HCT116 (cell line): ENCODE data around the gene SMIM21. TPM values are rescaled to one million over a fixed set of nuclear protein-coding genes. Genes with fewer than 3 reads are reported as not detected.

Experiments
- ATAC-seq: fragments of 200-7000 bp; cut with Tn5 transposase; 2 replicates; pipeline ENCODE4 v1.9.1; 2020; ENCODE audit warnings: mild to moderate bottlenecking, moderate library complexity
- BruUV-seq: library from RNA; stranded (reverse); fragments of 400-500 nt; replicated peaks from 2 replicates; lab custom pipeline; 2021; lab: Mats Ljungman, UMichigan
- CTCF ChIA-PET: fragments of 300-600 bp; sonication (Branson Sonifier 250); formaldehyde crosslinking; loops from one replicate; lab custom pipeline; 2021; ENCODE audit warnings: antibody characterized with exemption; lab: Charles Lee
- POLR2A ChIA-PET: fragments of 300-600, 350-600 bp; sonication (Branson Sonifier 250); formaldehyde crosslinking; loops from one replicate; lab custom pipeline; 2021; ENCODE audit warnings: antibody characterized with exemption; lab: Charles Lee
- RAD21 ChIA-PET, 2 experiments: fragments of 300-600 bp; sonication (Branson Sonifier 250); formaldehyde crosslinking; loops; one replicate each; lab custom pipeline; 2023; ENCODE audit warnings: low total read pairs in 2 of 2; ENCODE audit not compliant: uncharacterized antibody in 2 of 2, unreplicated experiment in 2 of 2, low non-redundant PET in 1 of 2; lab: Charles Lee
- DNase-seq: peaks from one replicate; pipeline ENCODE4 v3.0.0-alpha.2; 2010; ENCODE audit warnings: low read depth, low spot score
- H2AFZ ChIP-seq: fragments of 200-600 bp; shearing (Covaris generic), sonication (generic); 2 replicates; pipeline ENCODE4 v1.6.1; 2017; ENCODE audit warnings: low read depth, mixed run types, mixed read lengths, antibody characterized with exemption, low read length; ENCODE audit not compliant: poor library complexity, severe bottlenecking
- H3K27ac ChIP-seq: 2 replicates; pipeline ENCODE4 v1.5.1; 2012; ENCODE audit warnings: low read depth, low read length
- H3K27me3 ChIP-seq: fragments of 200-600 bp; sonication (generic); 2 replicates; pipeline ENCODE4 v1.6.1; 2016; ENCODE audit warnings: mixed run types, low read length, mixed read lengths; ENCODE audit not compliant: insufficient read depth
- H3K36me3 ChIP-seq, 2 experiments: fragments of 200-500 bp in 1 of 2; fragments of 200-600 bp in 1 of 2; sonication (Bioruptor generic) in 1 of 2; sonication (generic) in 1 of 2; 2 replicates each; pipeline versions ENCODE4 v1.5.1 to v1.6.1; 2014 to 2016; ENCODE audit warnings: low read length in 2 of 2, inconsistent platforms in 1 of 2, mixed read lengths in 1 of 2, mixed run types in 1 of 2; ENCODE audit not compliant: insufficient read depth in 2 of 2, control insufficient read depth in 1 of 2
- H3K4me1 ChIP-seq, 2 experiments: fragments of 200-600 bp in 1 of 2; sonication (generic) in 1 of 2; 2 replicates each; pipeline versions ENCODE4 v1.5.1 to v1.6.1; 2012 to 2017; ENCODE audit warnings: low read length in 2 of 2, inconsistent platforms in 1 of 2, mild to moderate bottlenecking in 1 of 2, mixed read lengths in 1 of 2, mixed run types in 1 of 2, moderate library complexity in 1 of 2; ENCODE audit not compliant: insufficient read depth in 2 of 2, control insufficient read depth in 1 of 2
- H3K4me2 ChIP-seq: fragments of 200-600 bp; sonication (generic); 2 replicates; pipeline ENCODE4 v1.6.1; 2017; ENCODE audit warnings: mixed run types, low read length, mixed read lengths
- H3K4me3 ChIP-seq, 2 experiments: fragments of 200-600 bp in 1 of 2; sonication (generic) in 1 of 2; replicated peaks in 1 of 2; 2 replicates each; pipeline ENCODE4 v1.5.1; 2011 to 2016; ENCODE audit warnings: low read length in 2 of 2, control low read depth in 1 of 2, low read depth in 1 of 2, mild to moderate bottlenecking in 1 of 2, mixed read lengths in 1 of 2, mixed run types in 1 of 2
- H3K79me2 ChIP-seq: fragments of 200-600 bp; sonication (generic); 2 replicates; pipeline ENCODE4 v1.6.1; 2017; ENCODE audit warnings: mild to moderate bottlenecking, mixed run types, low read length, moderate library complexity, mixed read lengths; ENCODE audit not compliant: insufficient read depth
- H3K9ac ChIP-seq: fragments of 200-600 bp; sonication (generic); 2 replicates; pipeline ENCODE4 v1.6.1; 2016; ENCODE audit warnings: low read length, mixed read lengths
- H3K9me2 ChIP-seq: fragments of 200-600 bp; sonication (generic), shearing (Covaris generic); 2 replicates; pipeline ENCODE4 v1.6.1; 2017; ENCODE audit warnings: mixed run types, mild to moderate bottlenecking, moderate library complexity; ENCODE audit not compliant: insufficient read depth
- H3K9me3 ChIP-seq, 2 experiments: fragments of 200-500 bp in 1 of 2; fragments of 200-600 bp in 1 of 2; sonication (Bioruptor generic) in 1 of 2; sonication (generic) in 1 of 2; 2 replicates each; pipeline ENCODE4 v1.6.1; 2014 to 2017; ENCODE audit warnings: low read length in 2 of 2, mixed read lengths in 2 of 2, inconsistent platforms in 1 of 2, low read depth in 1 of 2, mild to moderate bottlenecking in 1 of 2, mixed run types in 1 of 2, moderate library complexity in 1 of 2; ENCODE audit not compliant: control insufficient read depth in 1 of 2, insufficient read depth in 1 of 2
- H4K20me1 ChIP-seq: fragments of 200-600 bp; sonication (generic), shearing (Covaris generic); 2 replicates; pipeline ENCODE4 v1.6.1; 2017; ENCODE audit warnings: mixed run types, mild to moderate bottlenecking, moderate library complexity; ENCODE audit not compliant: insufficient read depth
- ATF3 ChIP-seq: IDR thresholded peaks from 2 replicates; pipeline ENCODE4 v1.6.1; 2012
- CBX3 ChIP-seq: IDR thresholded peaks from 2 replicates; pipeline ENCODE4 v1.6.1; 2012; ENCODE audit warnings: low read depth
- CEBPB ChIP-seq: IDR thresholded peaks from 2 replicates; pipeline ENCODE4 v1.6.1; 2012; ENCODE audit warnings: low read depth
- CTCF ChIP-seq, 3 experiments: fragments of 200-600 bp in 1 of 3; sonication (generic) in 1 of 3; IDR thresholded peaks in 2 of 3; conservative IDR thresholded peaks in 1 of 3; 2 replicates each; pipeline ENCODE4 v1.5.1; 2012 to 2017; ENCODE audit warnings: low read depth in 2 of 3, low read length in 2 of 3, antibody characterized with exemption in 1 of 3, borderline replicate concordance in 1 of 3, control low read depth in 1 of 3, mild to moderate bottlenecking in 1 of 3, mixed read lengths in 1 of 3, mixed run types in 1 of 3, moderate library complexity in 1 of 3; ENCODE audit not compliant: insufficient read depth in 1 of 3
- ELF1 ChIP-seq: IDR thresholded peaks from 2 replicates; pipeline ENCODE4 v1.6.1; 2012; ENCODE audit warnings: low read depth, borderline replicate concordance
- JUND ChIP-seq: IDR thresholded peaks from 2 replicates; pipeline ENCODE4 v1.6.1; 2012
- POLR2A ChIP-seq: IDR thresholded peaks from 2 replicates; pipeline ENCODE4 v1.7.0; 2011; ENCODE audit warnings: borderline replicate concordance; ENCODE audit not compliant: insufficient read depth, insufficient read length; ENCODE audit errors: extremely low read depth
- POLR2AphosphoS5 ChIP-seq: IDR thresholded peaks from 2 replicates; pipeline ENCODE4 v1.6.1; 2011; ENCODE audit warnings: mild to moderate bottlenecking, low read depth, low read length, moderate library complexity
- RAD21 ChIP-seq: IDR thresholded peaks from 2 replicates; pipeline ENCODE4 v1.6.1; 2012; ENCODE audit warnings: low read depth, mild to moderate bottlenecking
- REST ChIP-seq: IDR thresholded peaks from 2 replicates; pipeline ENCODE4 v1.6.1; 2012; ENCODE audit warnings: low read depth
- SP1 ChIP-seq: IDR thresholded peaks from 2 replicates; pipeline ENCODE4 v1.6.1; 2012; ENCODE audit warnings: low read depth
- SRF ChIP-seq: IDR thresholded peaks from 2 replicates; pipeline ENCODE4 v1.6.1; 2012; ENCODE audit warnings: low read depth
- ZNF274 ChIP-seq: fragments of 200-500 bp; sonication (Bioruptor generic); IDR thresholded peaks from 2 replicates; pipeline ENCODE4 v1.6.1; 2014; ENCODE audit warnings: mild to moderate bottlenecking, low read depth, low read length, inconsistent platforms
- intact Hi-C: fragments of 100-400 bp; cut with micrococcal nuclease; formaldehyde crosslinking; loops from 2 replicates; pipeline ENCODE4 v1.10.0; 2022
- total RNA-seq: library from RNA; stranded (reverse); gene quantifications from one replicate; pipeline ENCODE4 v1.2.1, GENCODE V29; 2021; ENCODE audit not compliant: unreplicated experiment

SMIM21 gene
- total RNA-seq, 1 experiment from 2014 or later: not detected

GRCh38 chr18:75422341-75422910 is 5.1 kb downstream of the SMIM21 start (continued):
- no peak for TF ChIP-seq ATF3
- no peak for TF ChIP-seq RAD21
- no peak for TF ChIP-seq SP1
- TF ChIP-seq JUND: no peak
- TF ChIP-seq SRF: no peak
- no peak for TF ChIP-seq POLR2AphosphoS5
- TF ChIP-seq POLR2A: no peak

- Histone ChIP-seq H3K4me1 (no peaks in the 10 kb centered on the region), H3K9me2 (no peaks in the 10 kb centered on the region), H3K27me3 (peaks cover 4% of the 10 kb centered on the region; the same call in 1 of the 2 replicates), H3K79me2 (no peaks in the 10 kb centered on the region), H3K9ac (no peak overlapping the region), H3K36me3 (no peaks in the 10 kb centered on the region), H3K9me3 (no peaks in the 10 kb centered on the region), H4K20me1 (no peaks in the 10 kb centered on the region), H3K4me2 (no peak overlapping the region), H2AFZ (no peak overlapping the region), H3K27ac (no peak overlapping the region), H3K4me3 (no peak overlapping the region)
- ChIA-PET CTCF (no interaction called here), POLR2A (no interaction called here), RAD21 (no interaction called here)
- no peak for ATAC-seq
- BruUV-seq: no TSS peak
- intact Hi-C loops: no loop called here
- no peak for DNase-seq
- no peak for TF ChIP-seq REST
- no peak for TF ChIP-seq CEBPB
- TF ChIP-seq ZNF274: no peak
- no peak for TF ChIP-seq CTCF (IDR thresholded peaks at IDR 0.05 in 2 of 3, conservative IDR thresholded peaks at IDR 0.05 in 1 of 3; ENCODE audit: borderline replicate concordance in 1 of 3, insufficient read depth in 1 of 3, low read depth in 2 of 3, low read length in 2 of 3)
- TF ChIP-seq ELF1: no peak
- TF ChIP-seq JUND: no peak
- TF ChIP-seq SRF: no peak
- no peak for TF ChIP-seq CBX3
- TF ChIP-seq, all 23 proteins: peak for 0
Observed at GRCh38 chr18:75421656-75422055, 5.8 kb downstream of the SMIM21 start.
